ENCODE results near the gene ZNF335.

DNA sequence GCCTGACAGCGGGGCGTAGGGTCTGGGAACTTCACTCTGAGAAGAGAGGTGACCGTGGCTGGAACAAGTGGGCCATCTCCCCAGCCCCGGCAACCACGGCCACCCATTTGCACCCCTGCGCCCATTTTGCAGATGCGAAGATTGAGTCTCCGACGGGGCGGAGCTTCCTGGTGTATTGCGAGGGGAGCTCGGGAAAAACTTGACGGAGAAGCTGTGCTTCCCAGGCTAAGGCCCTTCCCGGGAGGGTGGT, 653 bp downstream of the ZNF335 start:
- TF ChIP-seq, protein P1, sequence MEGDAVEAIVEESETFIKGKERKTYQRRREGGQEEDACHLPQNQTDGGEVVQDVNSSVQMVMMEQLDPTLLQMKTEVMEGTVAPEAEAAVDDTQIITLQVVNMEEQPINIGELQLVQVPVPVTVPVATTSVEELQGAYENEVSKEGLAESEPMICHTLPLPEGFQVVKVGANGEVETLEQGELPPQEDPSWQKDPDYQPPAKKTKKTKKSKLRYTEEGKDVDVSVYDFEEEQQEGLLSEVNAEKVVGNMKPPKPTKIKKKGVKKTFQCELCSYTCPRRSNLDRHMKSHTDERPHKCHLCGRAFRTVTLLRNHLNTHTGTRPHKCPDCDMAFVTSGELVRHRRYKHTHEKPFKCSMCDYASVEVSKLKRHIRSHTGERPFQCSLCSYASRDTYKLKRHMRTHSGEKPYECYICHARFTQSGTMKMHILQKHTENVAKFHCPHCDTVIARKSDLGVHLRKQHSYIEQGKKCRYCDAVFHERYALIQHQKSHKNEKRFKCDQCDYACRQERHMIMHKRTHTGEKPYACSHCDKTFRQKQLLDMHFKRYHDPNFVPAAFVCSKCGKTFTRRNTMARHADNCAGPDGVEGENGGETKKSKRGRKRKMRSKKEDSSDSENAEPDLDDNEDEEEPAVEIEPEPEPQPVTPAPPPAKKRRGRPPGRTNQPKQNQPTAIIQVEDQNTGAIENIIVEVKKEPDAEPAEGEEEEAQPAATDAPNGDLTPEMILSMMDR (IDR thresholded peaks at IDR 0.05; ENCODE audit: poor library complexity), result no peak
- TF ChIP-seq EZH2 (IDR thresholded peaks at IDR 0.05; ENCODE audit: borderline replicate concordance), result no peak
- TF ChIP-seq EZH2phosphoT487 (IDR thresholded peaks at IDR 0.05; ENCODE audit: low read depth, severe bottlenecking, unreplicated experiment), result no peak
